Cardiac muscle cell (in vitro differentiated cells and primary cell): ENCODE data around the gene ACTA1. TPM values are rescaled to one million over a fixed set of nuclear protein-coding genes. Genes with fewer than 3 reads are reported as not detected.

Experiments used
- DNase-seq, 2 donors: peaks; one replicate each; pipeline versions ENCODE4 v3.0.0 to v3.0.0-alpha.2; 2010 to 2017; ENCODE audit warnings: low read depth in 1 of 2, low spot score in 1 of 2
- H3K27ac ChIP-seq: fragments of 200-600 bp; sonication (generic); 2 replicates; pipeline ENCODE4 v1.5.1; 2016
- H3K27me3 ChIP-seq: fragments of 200-600 bp; sonication (generic); 2 replicates; pipeline ENCODE4 v1.6.0; 2016; ENCODE audit warnings: control low read depth
- H3K36me3 ChIP-seq: fragments of 200-600 bp; sonication (generic); 2 replicates; pipeline ENCODE4 v1.5.1; 2016; ENCODE audit warnings: control low read depth
- H3K4me1 ChIP-seq: fragments of 200-600 bp; sonication (generic); 2 replicates; pipeline ENCODE4 v1.8.1; 2017; ENCODE audit warnings: low read depth, mild to moderate bottlenecking, mixed run types
- H3K4me3 ChIP-seq: fragments of 200-600 bp; sonication (generic); 2 replicates; pipeline ENCODE4 v1.5.1; 2016; ENCODE audit warnings: mild to moderate bottlenecking
- H3K9me3 ChIP-seq: fragments of 200-600 bp; sonication (generic); 2 replicates; pipeline ENCODE4 v1.5.1; 2017; ENCODE audit warnings: low read depth, mild to moderate bottlenecking, control low read depth
- CTCF ChIP-seq: IDR thresholded peaks from 2 replicates; pipeline ENCODE4 v1.5.1; 2012; ENCODE audit warnings: low read depth, mild to moderate bottlenecking, low read length
- polyA plus RNA-seq: library from polyadenylated mRNA; unstranded; fragments of >200 nt; fragmentation: Nextera tagmentation; extraction: Ambion mirVana; gene quantifications from 2 replicates; pipeline ENCODE4 v1.2.1, GENCODE V29; 2016
- total RNA-seq: library from RNA; depleted of rRNA; stranded (reverse); fragments of >200 nt; gene quantifications from 2 replicates; pipeline ENCODE4 v1.2.3, GENCODE V29; 2016

The ACTA1 gene
- total and polyA plus RNA-seq, 2 experiments from 2014 or later: 18.7 to 1,977 TPM

DNA sequence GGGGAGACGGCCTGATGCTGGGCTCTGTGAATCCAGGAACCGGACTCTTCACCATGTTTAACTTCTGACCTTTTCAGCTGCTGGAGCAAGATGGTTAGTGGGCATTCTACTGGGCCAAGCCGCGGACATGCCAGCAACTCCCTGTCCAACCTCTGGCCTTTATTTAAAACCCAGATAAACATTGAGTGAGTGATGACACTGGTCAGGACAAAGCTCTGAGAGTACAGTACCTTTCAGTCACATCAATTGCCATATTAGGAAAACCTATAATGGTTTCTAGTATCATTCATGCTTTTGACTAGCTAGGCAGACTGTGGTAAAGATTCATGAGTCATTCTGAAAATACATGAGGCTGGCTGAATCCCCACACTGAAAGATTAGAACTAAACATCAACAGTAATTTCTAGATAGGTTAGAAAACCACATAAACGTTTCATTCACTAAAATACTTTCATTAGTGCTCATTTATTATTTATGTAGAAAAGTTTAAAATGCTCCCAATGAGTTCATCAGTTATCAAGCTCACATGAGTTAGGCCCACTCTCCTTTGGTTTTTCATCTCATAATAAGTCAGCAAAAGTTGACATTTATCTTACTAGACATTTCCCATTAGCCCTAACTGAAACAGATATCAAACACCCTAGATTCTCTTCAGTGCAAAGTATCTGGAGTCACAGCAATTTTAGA, 7.1 kb upstream of the ACTA1 start:
- Histone ChIP-seq H3K4me1 (peaks cover 10% of the 10 kb centered on the region), H3K4me3 (no peak overlapping the region), H3K27me3 (peaks cover 1% of the 10 kb centered on the region), H3K36me3 (peaks cover 7% of the 10 kb centered on the region), H3K27ac (peak overlapping the region; percentile 40), H3K9me3 (no peaks in the 10 kb centered on the region)
- no peak for TF ChIP-seq CTCF
- DNase-seq: peak; percentile 22 to 71

- peaks cover 15% of the 10 kb centered on the region for H3K4me1 ChIP-seq
- DNase-seq: no peak
- no peak for TF ChIP-seq CTCF
- no peak overlapping the region for H3K27ac ChIP-seq
- no peaks in the 10 kb centered on the region for H3K9me3 ChIP-seq
- H3K27me3 ChIP-seq: peaks cover 26% of the 10 kb centered on the region
- no peak overlapping the region for H3K4me3 ChIP-seq
- no peaks in the 10 kb centered on the region for H3K36me3 ChIP-seq
These were observed 4.1 kb upstream of the ACTA1 start for GRCh38 chr1:229438021-229438420.

DNA sequence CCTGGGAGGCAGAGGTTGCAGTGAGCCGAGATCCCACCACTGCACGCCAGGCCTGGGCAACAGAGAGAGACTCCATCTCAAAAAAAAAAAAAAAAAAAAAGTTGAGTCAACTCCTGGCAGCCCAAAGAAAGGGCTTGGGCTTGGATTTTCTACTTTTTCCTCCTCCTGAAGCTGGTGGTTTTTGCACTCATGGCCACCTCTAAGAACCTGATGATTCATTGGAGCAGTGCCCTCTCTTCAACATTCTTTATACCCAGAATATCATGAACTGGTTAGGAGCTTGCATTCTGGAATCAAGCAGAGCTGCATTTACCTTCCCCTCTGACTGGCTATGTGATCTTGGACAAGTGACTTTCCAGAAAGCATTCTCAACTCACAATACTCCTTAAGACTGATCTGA, 3.5 kb upstream of the ACTA1 start:
- no peak for DNase-seq

GRCh38 chr1:229436201-229436600, 2.3 kb upstream of the ACTA1 start:
- no peak for DNase-seq
- TF ChIP-seq CTCF: no peak
- Histone ChIP-seq H3K4me3 (no peak overlapping the region), H3K27me3 (peaks cover 44% of the 10 kb centered on the region), H3K27ac (no peak overlapping the region), H3K9me3 (no peaks in the 10 kb centered on the region), H3K36me3 (no peaks in the 10 kb centered on the region), H3K4me1 (peaks cover 11% of the 10 kb centered on the region)

More for the DNA sequence above, 3.5 kb upstream of the ACTA1 start:
- no peak for TF ChIP-seq CTCF
- Histone ChIP-seq H3K27ac (no peak overlapping the region), H3K36me3 (no peaks in the 10 kb centered on the region), H3K27me3 (peaks cover 32% of the 10 kb centered on the region), H3K4me1 (peaks cover 15% of the 10 kb centered on the region), H3K4me3 (no peak overlapping the region), H3K9me3 (no peaks in the 10 kb centered on the region)

GRCh38 chr1:229434641-229435051, 752 bp upstream of the ACTA1 start:
- no peak for TF ChIP-seq CTCF
- Histone ChIP-seq H3K27ac (no peak overlapping the region), H3K4me3 (peak overlapping the region; percentile 14), H3K36me3 (no peaks in the 10 kb centered on the region), H3K27me3 (peaks cover 60% of the 10 kb centered on the region), H3K9me3 (no peaks in the 10 kb centered on the region), H3K4me1 (peaks cover 4% of the 10 kb centered on the region)
- DNase-seq: peak in 1 of 2 donors; percentile 64
